ENCODE results near the gene DEFB124. TPM values are rescaled to one million over a fixed set of nuclear protein-coding genes. Genes with fewer than 3 reads are reported as not detected.

The DEFB124 gene
- polyA plus RNA-seq, 1 donor (not counting 4 experiments of a cell fraction or from before 2014, with no cell fraction given), result not detected

DNA sequence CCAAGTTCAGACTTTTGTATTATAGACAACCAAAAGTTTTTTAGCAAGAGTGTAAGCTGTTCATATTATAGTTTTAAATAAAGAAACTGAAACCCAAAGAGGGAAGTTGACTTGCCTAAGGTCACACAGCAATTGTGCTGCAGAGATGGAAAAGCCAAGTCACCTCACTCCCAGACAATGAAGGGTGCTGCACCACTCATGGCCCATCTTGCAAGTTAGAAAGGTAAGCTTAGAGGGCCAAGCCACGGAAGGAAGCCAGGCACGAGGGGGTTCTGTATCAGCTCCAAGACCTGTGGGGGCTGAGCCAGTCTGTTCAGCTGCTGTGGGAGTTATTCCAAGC lies 860 bp downstream of the DEFB124 start:
- Histone ChIP-seq H3K36me3 (ENCODE audit: control insufficient read depth in 2 of 2, extremely low read depth in 1 of 2, insufficient read depth in 2 of 2, low read length in 2 of 2) (no peaks in the 10 kb centered on the region), H3K4me3 (ENCODE audit: control insufficient read depth in 2 of 3, extremely low read depth in 1 of 3, insufficient read depth in 2 of 3, low read depth in 1 of 3, low read length in 3 of 3) (no peak overlapping the region), H3K4me1 (ENCODE audit: control insufficient read depth, extremely low read depth, insufficient read depth, low read length) (no peaks in the 10 kb centered on the region), H3K4me2 (ENCODE audit: control insufficient read depth, extremely low read depth, insufficient read depth, low read depth, low read length) (no peak overlapping the region), H3K9ac (ENCODE audit: control insufficient read depth, extremely low read depth, insufficient read depth, low read length) (no peak overlapping the region), H3K9me1 (ENCODE audit: control insufficient read depth, extremely low read depth, insufficient read depth, low read length) (no peaks in the 10 kb centered on the region), H2AFZ (ENCODE audit: control insufficient read depth, low read length) (no peak overlapping the region), H3K9me3 (ENCODE audit: control insufficient read depth, low read depth, low read length) (no peaks in the 10 kb centered on the region), H3K27me3 (ENCODE audit: control insufficient read depth, extremely low read depth, insufficient read depth, low read length) (peaks cover 19% of the 10 kb centered on the region), H4K20me1 (ENCODE audit: control insufficient read depth, extremely low read depth, insufficient read depth, low read length) (no peaks in the 10 kb centered on the region), H3K27ac (ENCODE audit: control insufficient read depth, insufficient read depth, low read length) (no peak overlapping the region), H3K79me2 (ENCODE audit: control insufficient read depth, insufficient read depth, low read length) (no peaks in the 10 kb centered on the region)
- DNase-seq (ENCODE audit: low read depth, low spot score), result no peak
- FAIRE-seq, result no peak
- no peak for TF ChIP-seq CTCF (optimal IDR thresholded peaks at IDR 0.05 in 1 of 3, IDR thresholded peaks at IDR 0.05 in 1 of 3, conservative IDR thresholded peaks at IDR 0.05 in 1 of 3; ENCODE audit: extremely low read depth in 1 of 3, insufficient read depth in 2 of 3, low read length in 3 of 3)
- TF ChIP-seq EZH2 (IDR thresholded peaks at IDR 0.05; ENCODE audit: low read length), result no peak
- dilution Hi-C loops (cut with MboI; ENCODE audit: extremely low pct_ligation_motif_present, low sequenced_read_pairs), result no loop called here

GRCh38 chr20:31473331-31474096 lies 1.4 kb downstream of the DEFB124 start:
- H3K4me2 ChIP-seq (ENCODE audit: control insufficient read depth, extremely low read depth, insufficient read depth, low read depth, low read length), result no peak overlapping the region
- no peaks in the 10 kb centered on the region for H3K9me3 ChIP-seq (ENCODE audit: control insufficient read depth, low read depth, low read length)
- FAIRE-seq, result no peak
- no peaks in the 10 kb centered on the region for H3K79me2 ChIP-seq (ENCODE audit: control insufficient read depth, insufficient read depth, low read length)
- H3K27ac ChIP-seq (ENCODE audit: control insufficient read depth, insufficient read depth, low read length), result no peak overlapping the region
- no peaks in the 10 kb centered on the region for H3K4me1 ChIP-seq (ENCODE audit: control insufficient read depth, extremely low read depth, insufficient read depth, low read length)
- H4K20me1 ChIP-seq (ENCODE audit: control insufficient read depth, extremely low read depth, insufficient read depth, low read length), result no peaks in the 10 kb centered on the region
- H3K36me3 ChIP-seq (ENCODE audit: control insufficient read depth in 2 of 2, extremely low read depth in 1 of 2, insufficient read depth in 2 of 2, low read length in 2 of 2), result no peaks in the 10 kb centered on the region
- H3K4me3 ChIP-seq (ENCODE audit: control insufficient read depth in 2 of 3, extremely low read depth in 1 of 3, insufficient read depth in 2 of 3, low read depth in 1 of 3, low read length in 3 of 3), result no peak overlapping the region
- H3K9me1 ChIP-seq (ENCODE audit: control insufficient read depth, extremely low read depth, insufficient read depth, low read length), result no peaks in the 10 kb centered on the region
- H2AFZ ChIP-seq (ENCODE audit: control insufficient read depth, low read length), result no peak overlapping the region
- no peak overlapping the region for H3K9ac ChIP-seq (ENCODE audit: control insufficient read depth, extremely low read depth, insufficient read depth, low read length)
- DNase-seq (ENCODE audit: low read depth, low spot score), result no peak
- dilution Hi-C loops (cut with MboI; ENCODE audit: extremely low pct_ligation_motif_present, low sequenced_read_pairs), result no loop called here
- H3K27me3 ChIP-seq (ENCODE audit: control insufficient read depth, extremely low read depth, insufficient read depth, low read length), result peaks cover 19% of the 10 kb centered on the region
- TF ChIP-seq CTCF (optimal IDR thresholded peaks at IDR 0.05 in 1 of 3, IDR thresholded peaks at IDR 0.05 in 1 of 3, conservative IDR thresholded peaks at IDR 0.05 in 1 of 3; ENCODE audit: extremely low read depth in 1 of 3, insufficient read depth in 2 of 3, low read length in 3 of 3), result no peak
- TF ChIP-seq EZH2 (IDR thresholded peaks at IDR 0.05; ENCODE audit: low read length), result no peak
